Breast epithelium (tissue), 3 donors: ENCODE measurements around the gene CA10.

Experiments used
- POLR2A ChIP-seq: fragments of 450-650 bp; IDR thresholded peaks from one replicate; pipeline ENCODE4 v1.6.1; 2016; ENCODE audit warnings: antibody characterized with exemption, mild to moderate bottlenecking, moderate library complexity
- POLR2AphosphoS5 ChIP-seq, 3 donors: sonication (generic); formaldehyde crosslinking; IDR thresholded peaks; one replicate each; pipeline ENCODE4 v1.6.1; 2017; ENCODE audit warnings: antibody characterized with exemption in 3 of 3
- TF ChIP-seq, protein P1 (sequence below), 3 donors: fragments of 450-650 bp; IDR thresholded peaks; one replicate each; pipeline ENCODE4 v1.5.1; 2016 to 2017; ENCODE audit warnings: antibody characterized with exemption in 3 of 3, mild to moderate bottlenecking in 3 of 3, moderate library complexity in 3 of 3

DNA sequence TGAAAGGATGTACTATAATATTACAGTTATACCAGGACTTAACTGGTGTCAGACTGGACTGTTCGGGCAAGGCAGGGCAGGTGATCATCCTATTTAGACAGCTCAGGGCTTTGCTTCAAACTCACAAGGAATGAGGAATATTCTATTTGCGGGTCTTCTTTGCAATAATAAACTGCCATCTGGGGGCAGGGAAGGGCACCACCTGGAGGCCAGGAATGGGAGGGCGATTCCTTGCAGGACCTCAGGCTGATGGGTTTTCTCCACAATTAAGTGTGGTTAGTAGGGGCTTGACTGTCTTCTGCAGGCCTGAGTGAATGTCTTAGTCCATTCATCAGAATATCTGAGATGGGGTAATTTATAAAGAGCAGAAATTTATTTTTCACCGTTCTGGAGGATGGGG, 424.1 kb downstream of the CA10 start:
- TF ChIP-seq POLR2A = no peak
- TF ChIP-seq, protein P1, sequence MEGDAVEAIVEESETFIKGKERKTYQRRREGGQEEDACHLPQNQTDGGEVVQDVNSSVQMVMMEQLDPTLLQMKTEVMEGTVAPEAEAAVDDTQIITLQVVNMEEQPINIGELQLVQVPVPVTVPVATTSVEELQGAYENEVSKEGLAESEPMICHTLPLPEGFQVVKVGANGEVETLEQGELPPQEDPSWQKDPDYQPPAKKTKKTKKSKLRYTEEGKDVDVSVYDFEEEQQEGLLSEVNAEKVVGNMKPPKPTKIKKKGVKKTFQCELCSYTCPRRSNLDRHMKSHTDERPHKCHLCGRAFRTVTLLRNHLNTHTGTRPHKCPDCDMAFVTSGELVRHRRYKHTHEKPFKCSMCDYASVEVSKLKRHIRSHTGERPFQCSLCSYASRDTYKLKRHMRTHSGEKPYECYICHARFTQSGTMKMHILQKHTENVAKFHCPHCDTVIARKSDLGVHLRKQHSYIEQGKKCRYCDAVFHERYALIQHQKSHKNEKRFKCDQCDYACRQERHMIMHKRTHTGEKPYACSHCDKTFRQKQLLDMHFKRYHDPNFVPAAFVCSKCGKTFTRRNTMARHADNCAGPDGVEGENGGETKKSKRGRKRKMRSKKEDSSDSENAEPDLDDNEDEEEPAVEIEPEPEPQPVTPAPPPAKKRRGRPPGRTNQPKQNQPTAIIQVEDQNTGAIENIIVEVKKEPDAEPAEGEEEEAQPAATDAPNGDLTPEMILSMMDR (IDR thresholded peaks at IDR 0.05) = peak in 2 of 3 donors; percentile 19 to 24
- no peak for TF ChIP-seq POLR2AphosphoS5 (IDR thresholded peaks at IDR 0.05)
